Osteoblast (primary cell): Measurements from ENCODE around the gene ARHGAP18. TPM values are rescaled to one million over a fixed set of nuclear protein-coding genes. Genes with fewer than 3 reads are reported as not detected.

Source experiments
- DNase-seq: peaks from one replicate; pipeline ENCODE4 v3.0.0; 2011; ENCODE audit warnings: low spot score, mixed read lengths; ENCODE audit not compliant: insufficient read length; ENCODE audit errors: missing footprints
- H2AFZ ChIP-seq: 2 replicates; pipeline ENCODE4 v1.6.0; 2011; ENCODE audit warnings: mild to moderate bottlenecking, low read length
- H3K27ac ChIP-seq: 2 replicates; pipeline ENCODE4 v1.5.1; 2011; ENCODE audit warnings: mild to moderate bottlenecking, low read depth, low read length, moderate library complexity
- H3K27me3 ChIP-seq: 2 replicates; pipeline ENCODE4 v1.6.0; 2012; ENCODE audit warnings: mild to moderate bottlenecking, control low read depth, inconsistent platforms, low read length, moderate library complexity; ENCODE audit not compliant: insufficient read depth
- H3K36me3 ChIP-seq: 2 replicates; pipeline ENCODE4 v1.5.1; 2011; ENCODE audit warnings: mild to moderate bottlenecking, low read length, control low read depth, moderate library complexity; ENCODE audit not compliant: insufficient read depth
- H3K4me1 ChIP-seq: 2 replicates; pipeline ENCODE4 v1.5.1; 2011; ENCODE audit warnings: mild to moderate bottlenecking, low read length, control low read depth, moderate library complexity; ENCODE audit not compliant: insufficient read depth
- H3K4me2 ChIP-seq: 2 replicates; pipeline ENCODE4 v1.6.0; 2011; ENCODE audit warnings: mild to moderate bottlenecking, low read length; ENCODE audit not compliant: insufficient read depth
- H3K4me3 ChIP-seq: fragments of 200-600 bp; sonication (generic); 3 replicates; pipeline ENCODE4 v1.5.1; 2012; ENCODE audit warnings: mild to moderate bottlenecking, low read length, inconsistent platforms; ENCODE audit not compliant: insufficient read depth
- H3K79me2 ChIP-seq: 2 replicates; pipeline ENCODE4 v1.6.0; 2012; ENCODE audit warnings: mild to moderate bottlenecking, low read length, control low read depth, inconsistent platforms; ENCODE audit not compliant: insufficient read depth
- H3K9me3 ChIP-seq: 2 replicates; pipeline ENCODE4 v1.5.1; 2011; ENCODE audit warnings: low read depth, low read length, control low read depth
- H4K20me1 ChIP-seq: 2 replicates; pipeline ENCODE4 v1.6.0; 2012; ENCODE audit warnings: mild to moderate bottlenecking, low read length, control low read depth; ENCODE audit not compliant: insufficient read depth
- CTCF ChIP-seq: IDR thresholded peaks from 2 replicates; pipeline ENCODE4 v1.5.1; 2011; ENCODE audit warnings: mild to moderate bottlenecking, low read depth, low read length, moderate library complexity; ENCODE audit errors: extremely low read depth
- total RNA-seq: library from RNA; depleted of rRNA; stranded (reverse); fragments of >200 nt; gene quantifications from 2 replicates; pipeline ENCODE4 v1.2.3, GENCODE V29; 2012

The ARHGAP18 gene
- total RNA-seq, 1 donor, result 21.0 TPM

GRCh38 chr6:129648819-129649491 is 61.0 kb downstream of the ARHGAP18 start:
- H3K79me2 ChIP-seq, result peaks cover 79% of the 10 kb centered on the region
- no peak overlapping the region for H2AFZ ChIP-seq
- no peak overlapping the region for H3K4me3 ChIP-seq
- no peaks in the 10 kb centered on the region for H3K9me3 ChIP-seq
- no peak for DNase-seq
- H3K36me3 ChIP-seq, result no peaks in the 10 kb centered on the region
- H3K27ac ChIP-seq, result no peak overlapping the region
- H3K4me1 ChIP-seq, result peaks cover 47% of the 10 kb centered on the region
- H4K20me1 ChIP-seq, result no peaks in the 10 kb centered on the region
- H3K4me2 ChIP-seq, result no peak overlapping the region
- TF ChIP-seq CTCF, result no peak
- no peaks in the 10 kb centered on the region for H3K27me3 ChIP-seq

- no peaks in the 10 kb centered on the region for H3K9me3 ChIP-seq
- no peaks in the 10 kb centered on the region for H4K20me1 ChIP-seq
- peaks cover 47% of the 10 kb centered on the region for H3K4me1 ChIP-seq
- H3K79me2 ChIP-seq, result peaks cover 74% of the 10 kb centered on the region
- H3K4me2 ChIP-seq, result peak overlapping the region; percentile 74
- no peak for TF ChIP-seq CTCF
- no peak overlapping the region for H3K4me3 ChIP-seq
- no peaks in the 10 kb centered on the region for H3K36me3 ChIP-seq
- DNase-seq, result no peak
- peak overlapping the region; percentile 83 for H3K27ac ChIP-seq
- H3K27me3 ChIP-seq, result no peaks in the 10 kb centered on the region
- no peak overlapping the region for H2AFZ ChIP-seq
Observed at GRCh38 chr6:129647044-129647443, 62.9 kb downstream of the ARHGAP18 start.

GRCh38 chr6:129646642-129647041 is 63.3 kb downstream of the ARHGAP18 start:
- Histone ChIP-seq H3K79me2 (peaks cover 70% of the 10 kb centered on the region), H3K4me2 (peak overlapping the region; percentile 74), H3K36me3 (no peaks in the 10 kb centered on the region), H3K4me3 (peak overlapping the region; percentile 30), H3K9me3 (no peaks in the 10 kb centered on the region), H3K4me1 (peaks cover 49% of the 10 kb centered on the region), H2AFZ (peak overlapping the region; percentile 71), H4K20me1 (no peaks in the 10 kb centered on the region), H3K27ac (peak overlapping the region; percentile 83), H3K27me3 (no peaks in the 10 kb centered on the region)
- no peak for DNase-seq
- TF ChIP-seq CTCF, result no peak

GRCh38 chr6:129645830-129646579 is 64.0 kb downstream of the ARHGAP18 start:
- Histone ChIP-seq H3K79me2 (peaks cover 64% of the 10 kb centered on the region), H3K4me3 (peak overlapping the region; percentile 1), H3K27me3 (no peaks in the 10 kb centered on the region), H3K4me1 (peaks cover 55% of the 10 kb centered on the region), H3K4me2 (peak overlapping the region; percentile 70), H4K20me1 (no peaks in the 10 kb centered on the region), H3K9me3 (no peaks in the 10 kb centered on the region), H3K36me3 (no peaks in the 10 kb centered on the region), H3K27ac (peak overlapping the region; percentile 83), H2AFZ (no peak overlapping the region)
- no peak for TF ChIP-seq CTCF
- no peak for DNase-seq
